Testis (tissue), 3 donors: ENCODE results near the gene IGSF11. TPM values are rescaled to one million over a fixed set of nuclear protein-coding genes. Genes with fewer than 3 reads are reported as not detected.

ENCODE experiments used
- DNase-seq: peaks from one replicate; pipeline ENCODE4 v3.0.0-alpha.2; 2019
- H3K27ac ChIP-seq, 2 donors: fragments of 200-600 bp; sonication (generic); one replicate each; pipeline ENCODE4 v1.5.1; 2019
- H3K27me3 ChIP-seq: fragments of 200-600 bp; sonication (generic); one replicate; pipeline ENCODE4 v1.5.1; 2019
- H3K36me3 ChIP-seq: fragments of 200-600 bp; sonication (generic); one replicate; pipeline ENCODE4 v1.5.1; 2017; ENCODE audit warnings: low read depth; ENCODE audit errors: missing control alignments
- H3K4me1 ChIP-seq: fragments of 200-600 bp; sonication (generic); one replicate; pipeline ENCODE4 v1.5.1; 2019
- H3K4me3 ChIP-seq, 2 donors: fragments of 200-600 bp; sonication (generic); one replicate each; pipeline ENCODE4 v1.5.1; 2017 to 2019
- H3K9me3 ChIP-seq: fragments of 200-600 bp; sonication (generic); one replicate; pipeline ENCODE4 v1.5.1; 2017
- POLR2A ChIP-seq: fragments of 450-650 bp; IDR thresholded peaks from one replicate; pipeline ENCODE4 v1.6.1; 2017; ENCODE audit warnings: antibody characterized with exemption, mild to moderate bottlenecking, moderate library complexity
- WGBS, 2 donors: methylation state at CpG; one replicate each; pipeline ENCODE4 v1.1.5; 2018; 5-methylcytosine and 5-hydroxymethylcytosine counted together
- intact Hi-C: fragments of 100-400 bp; cut with DNase I; formaldehyde crosslinking; loops from one replicate; pipeline ENCODE4 v1.15.1; 2023; ENCODE audit warnings: low total_unique reads
- polyA plus RNA-seq: library from polyadenylated mRNA; stranded (reverse); fragments of 350-450 nt; fragmentation: Illumina TruSeq; extraction: RNeasy Lipid Tissue Mini Kit (QIAGEN cat#74804); gene quantifications from one replicate; pipeline ENCODE4 v1.2.3, GENCODE V29; 2014; ENCODE audit warnings: low read depth, low replicate concordance; ENCODE audit not compliant: insufficient read depth
- total RNA-seq, 2 donors: library from RNA; depleted of rRNA; stranded (reverse); fragments of >200 nt; gene quantifications; one replicate each; pipeline ENCODE4 v1.2.3, GENCODE V29; 2016
- TF ChIP-seq, protein P1 (sequence below), 3 experiments: fragments of 450-650 bp in 2 of 3; fragments of 200-600 bp in 1 of 3; sonication (generic) in 1 of 3; IDR thresholded peaks; one replicate each; pipeline ENCODE4 v1.5.1; 2016 to 2019; ENCODE audit warnings: antibody characterized with exemption in 3 of 3, mild to moderate bottlenecking in 2 of 3, moderate library complexity in 1 of 3

The IGSF11 gene
- total and polyA plus RNA-seq, 3 donors from 2014 or later = 80.0 to 105 (median 99.1) TPM

- WGBS, 2 donors = 46 to 61% methylated on average over 3 of the region's 3 CpGs
- DNase-seq = no peak
- TF ChIP-seq, protein P1, sequence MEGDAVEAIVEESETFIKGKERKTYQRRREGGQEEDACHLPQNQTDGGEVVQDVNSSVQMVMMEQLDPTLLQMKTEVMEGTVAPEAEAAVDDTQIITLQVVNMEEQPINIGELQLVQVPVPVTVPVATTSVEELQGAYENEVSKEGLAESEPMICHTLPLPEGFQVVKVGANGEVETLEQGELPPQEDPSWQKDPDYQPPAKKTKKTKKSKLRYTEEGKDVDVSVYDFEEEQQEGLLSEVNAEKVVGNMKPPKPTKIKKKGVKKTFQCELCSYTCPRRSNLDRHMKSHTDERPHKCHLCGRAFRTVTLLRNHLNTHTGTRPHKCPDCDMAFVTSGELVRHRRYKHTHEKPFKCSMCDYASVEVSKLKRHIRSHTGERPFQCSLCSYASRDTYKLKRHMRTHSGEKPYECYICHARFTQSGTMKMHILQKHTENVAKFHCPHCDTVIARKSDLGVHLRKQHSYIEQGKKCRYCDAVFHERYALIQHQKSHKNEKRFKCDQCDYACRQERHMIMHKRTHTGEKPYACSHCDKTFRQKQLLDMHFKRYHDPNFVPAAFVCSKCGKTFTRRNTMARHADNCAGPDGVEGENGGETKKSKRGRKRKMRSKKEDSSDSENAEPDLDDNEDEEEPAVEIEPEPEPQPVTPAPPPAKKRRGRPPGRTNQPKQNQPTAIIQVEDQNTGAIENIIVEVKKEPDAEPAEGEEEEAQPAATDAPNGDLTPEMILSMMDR (IDR thresholded peaks at IDR 0.05) = no peak
- no peak for TF ChIP-seq POLR2A
- Histone ChIP-seq H3K27me3 (no peaks in the 10 kb centered on the region), H3K4me3 (no peak overlapping the region), H3K4me1 (peaks cover 45% of the 10 kb centered on the region), H3K36me3 (no peaks in the 10 kb centered on the region), H3K27ac (peak overlapping the region; percentile 60 to 76), H3K9me3 (no peaks in the 10 kb centered on the region)
- intact Hi-C loops = no loop called here
Observed at GRCh38 chr3:118990823-118991560, 43.7 kb downstream of the IGSF11 start.

DNA sequence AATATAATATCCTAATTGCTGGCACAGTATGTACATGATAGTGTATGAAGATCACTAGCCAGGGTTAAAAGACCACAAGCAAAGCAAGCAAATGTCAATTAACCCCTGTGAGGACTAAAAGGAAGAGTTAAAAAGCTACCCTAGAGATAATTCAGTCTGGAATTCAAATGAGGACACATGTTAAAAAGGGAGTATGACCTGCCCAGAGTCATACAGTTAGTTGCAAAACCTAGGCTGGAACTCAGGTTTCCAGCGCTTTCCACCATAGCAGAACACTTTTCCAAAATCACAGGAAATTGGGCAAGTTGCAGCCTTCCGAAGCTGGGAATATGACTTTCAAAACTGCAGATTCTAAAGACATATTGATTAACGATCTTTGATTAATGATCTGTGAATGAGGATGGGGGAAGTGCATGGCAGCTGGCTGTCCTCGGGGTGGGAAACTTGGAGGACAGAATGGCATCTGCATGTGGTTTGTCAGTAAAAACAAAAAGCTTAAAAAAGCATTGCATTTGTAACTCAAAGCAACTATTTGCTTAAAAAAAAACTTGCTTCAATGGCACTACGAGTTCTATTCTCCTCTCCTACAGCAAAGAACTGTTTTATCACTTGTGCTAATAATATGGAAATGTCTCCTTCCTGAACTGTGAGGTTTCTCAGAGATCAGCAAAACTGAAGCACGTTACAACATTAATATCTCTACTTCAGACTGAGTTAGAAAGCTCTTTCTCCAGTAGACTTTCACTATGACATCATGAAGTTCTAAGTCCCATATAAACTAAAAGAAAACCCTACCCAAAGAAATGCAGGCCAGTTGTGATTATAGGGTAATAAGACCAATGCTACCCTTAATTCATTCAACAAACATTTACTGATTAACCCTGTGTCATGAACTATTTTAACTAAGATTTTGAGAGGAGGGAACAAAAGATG is 46.2 kb downstream of the IGSF11 start:
- no peaks in the 10 kb centered on the region for H3K27me3 ChIP-seq
- WGBS, 2 donors = 47 to 52% methylated on average over 6 of the region's 6 CpGs
- H3K27ac ChIP-seq = peak overlapping the region; percentile 59 to 76

DNA sequence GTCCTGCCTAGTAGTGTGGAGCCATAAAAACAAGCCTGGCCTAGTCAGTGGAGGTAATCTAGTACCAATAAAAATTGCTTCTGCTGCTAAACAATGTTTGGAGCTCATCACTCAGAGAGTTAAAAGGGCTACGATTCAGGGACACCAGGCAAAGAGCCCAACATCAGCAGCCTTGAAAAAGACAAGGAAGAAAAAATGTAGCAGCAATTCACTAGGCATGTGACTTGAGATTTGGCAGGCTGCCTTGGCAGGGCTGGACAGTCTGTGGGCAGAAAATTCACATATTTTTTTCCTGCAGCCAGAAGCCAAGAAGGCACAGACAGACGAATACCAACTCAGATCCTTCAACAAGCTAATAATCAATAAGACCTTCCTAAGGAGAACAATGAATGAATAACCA is 47.2 kb downstream of the IGSF11 start:
- TF ChIP-seq, protein P1 (IDR thresholded peaks at IDR 0.05) = no peak
- no peak for TF ChIP-seq POLR2A
- Histone ChIP-seq H3K9me3 (no peaks in the 10 kb centered on the region), H3K36me3 (no peaks in the 10 kb centered on the region), H3K27me3 (no peaks in the 10 kb centered on the region), H3K27ac (peak overlapping the region; percentile 65 to 76), H3K4me1 (peaks cover 55% of the 10 kb centered on the region), H3K4me3 (no peak overlapping the region)
- WGBS, 2 donors = 29 to 31% methylated on average over 2 of the region's 2 CpGs
- DNase-seq = peak; percentile 95
- intact Hi-C loops = no loop called here

More for the DNA sequence above, 46.2 kb downstream of the IGSF11 start:
- Histone ChIP-seq H3K9me3 (no peaks in the 10 kb centered on the region), H3K36me3 (no peaks in the 10 kb centered on the region), H3K4me1 (peaks cover 61% of the 10 kb centered on the region), H3K4me3 (no peak overlapping the region)
- TF ChIP-seq, protein P1 (IDR thresholded peaks at IDR 0.05) = no peak
- TF ChIP-seq POLR2A = no peak
- intact Hi-C loops = no loop called here
- DNase-seq = no peak

- no peaks in the 10 kb centered on the region for H3K27me3 ChIP-seq
- H3K36me3 ChIP-seq = no peaks in the 10 kb centered on the region
- H3K4me3 ChIP-seq = no peak overlapping the region
- no peaks in the 10 kb centered on the region for H3K9me3 ChIP-seq
- H3K27ac ChIP-seq = peak overlapping the region; percentile 65 to 76
- WGBS, 2 donors = 66 to 74% methylated on average over 2 of the region's 2 CpGs
- TF ChIP-seq POLR2A = no peak
- TF ChIP-seq, protein P1 (IDR thresholded peaks at IDR 0.05) = no peak
- peaks cover 54% of the 10 kb centered on the region for H3K4me1 ChIP-seq
- intact Hi-C loops = no loop called here
- DNase-seq = no peak
Observed at GRCh38 chr3:118986734-118987133, 47.9 kb downstream of the IGSF11 start.
